Hair follicular keratinocyte (primary cell): ENCODE measurements around the gene ZDHHC23. TPM values are rescaled to one million over a fixed set of nuclear protein-coding genes. Genes with fewer than 3 reads are reported as not detected.

ENCODE experiments used
- total RNA-seq: library from RNA; depleted of rRNA; stranded (reverse); fragments of >200 nt; gene quantifications from 2 replicates; pipeline ENCODE4 v1.2.3, GENCODE V29; 2015

Gene ZDHHC23, protein sequence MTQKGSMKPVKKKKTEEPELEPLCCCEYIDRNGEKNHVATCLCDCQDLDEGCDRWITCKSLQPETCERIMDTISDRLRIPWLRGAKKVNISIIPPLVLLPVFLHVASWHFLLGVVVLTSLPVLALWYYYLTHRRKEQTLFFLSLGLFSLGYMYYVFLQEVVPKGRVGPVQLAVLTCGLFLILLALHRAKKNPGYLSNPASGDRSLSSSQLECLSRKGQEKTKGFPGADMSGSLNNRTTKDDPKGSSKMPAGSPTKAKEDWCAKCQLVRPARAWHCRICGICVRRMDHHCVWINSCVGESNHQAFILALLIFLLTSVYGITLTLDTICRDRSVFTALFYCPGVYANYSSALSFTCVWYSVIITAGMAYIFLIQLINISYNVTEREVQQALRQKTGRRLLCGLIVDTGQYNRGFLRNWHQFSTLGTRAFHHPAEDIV
- total RNA-seq = 0.87 and 2.4 TPM in 2 replicates

DNA sequence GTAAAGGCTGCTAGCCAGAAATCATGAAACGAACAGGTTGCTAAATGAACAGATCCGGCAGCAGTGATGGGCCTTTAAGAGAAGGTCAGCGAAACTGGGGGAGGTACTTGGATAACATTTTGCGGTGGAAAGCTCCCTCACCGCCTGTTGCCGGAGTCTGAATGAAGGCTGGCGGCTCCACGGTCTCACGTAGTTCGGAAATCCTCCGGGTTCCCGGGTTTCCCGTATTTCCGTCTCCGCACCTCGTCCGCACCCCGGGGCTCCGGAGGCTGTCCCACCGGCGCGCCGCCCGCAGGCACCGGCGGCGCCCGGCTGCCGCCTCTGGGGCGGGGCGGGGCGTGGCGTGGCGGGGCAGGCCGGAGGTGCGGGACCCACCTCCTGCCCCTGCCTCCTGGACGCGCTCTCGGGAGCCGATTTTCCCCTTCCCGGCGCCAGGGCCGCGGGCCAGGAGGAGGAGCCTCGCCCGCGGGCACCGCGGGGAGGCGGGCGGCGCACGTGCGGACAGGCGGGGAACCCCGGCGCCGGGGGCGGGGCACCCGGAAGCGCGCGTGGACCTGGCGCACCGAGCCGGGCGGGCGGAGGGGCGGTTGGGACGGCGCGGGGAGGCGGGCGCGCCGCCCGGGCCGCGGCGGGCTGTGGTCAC, at the start of gene ZDHHC23:
Gene ZDHHC23 (plus strand): TSS at position 642 of the 643 bp plus-strand sequence. CDS start 790 bp downstream, outside the sequence.

Other genes with a start within 250 kb of the ZDHHC23 start
- gene NAA50, start 201.8 kb upstream of the ZDHHC23 start, total RNA-seq = 149 and 151 TPM in 2 replicates
- gene ATP6V1A, start 201.0 kb upstream of the ZDHHC23 start, total RNA-seq = 34.0 and 38.8 TPM in 2 replicates
- 2.6 and 7.8 TPM in 2 replicates for gene GRAMD1C, start 109.2 kb upstream of the ZDHHC23 start, total RNA-seq
- 0.91 and 1.8 TPM in 2 replicates for gene CCDC191, start 108.5 kb downstream of the ZDHHC23 start, total RNA-seq
- gene QTRT2, start 108.7 kb downstream of the ZDHHC23 start, total RNA-seq = 11.3 and 23.9 TPM in 2 replicates
- gene DRD3, start 231.0 kb downstream of the ZDHHC23 start, total RNA-seq = not detected in 2 replicates